GM21529 (cell line): ENCODE data around the gene TOP2B.

Experiments used
- ATAC-seq: cut with Tn5 transposase; IDR thresholded peaks from one replicate; pipeline ENCODE4 v1.9.1; 2021; ENCODE audit not compliant: unreplicated experiment

Gene TOP2B

GRCh38 chr3:25566358-25566920, 98.3 kb downstream of the TOP2B start:
- ATAC-seq = no peak

GRCh38 chr3:25565807-25566206, 98.9 kb downstream of the TOP2B start:
- ATAC-seq = no peak

GRCh38 chr3:25564075-25564474, 100.6 kb downstream of the TOP2B start:
- ATAC-seq = no peak

GRCh38 chr3:25563601-25564000, 101.1 kb downstream of the TOP2B start:
- no peak for ATAC-seq

GRCh38 chr3:25558796-25559195, 105.9 kb downstream of the TOP2B start:
- ATAC-seq = no peak

DNA sequence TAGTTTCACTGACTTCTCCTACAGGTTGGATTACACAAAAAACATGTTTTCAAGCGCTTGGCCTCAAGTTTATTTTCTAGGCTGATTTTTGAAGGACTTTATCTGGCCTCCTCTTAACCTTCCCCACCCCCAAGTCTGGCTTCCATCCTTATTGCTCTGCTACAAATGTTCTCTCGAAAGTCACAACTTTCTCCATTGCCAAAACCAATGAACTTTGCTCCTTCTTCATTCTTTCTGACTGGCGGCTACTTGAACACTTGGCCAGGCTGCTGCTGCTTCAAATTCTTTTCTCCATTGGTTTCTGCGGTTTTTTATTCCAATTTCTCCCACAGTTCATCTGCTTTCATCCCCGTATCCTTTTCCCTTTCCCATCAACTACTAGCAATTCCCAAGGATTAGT, 106.6 kb downstream of the TOP2B start:
- ATAC-seq = no peak

- ATAC-seq = no peak
Observed at GRCh38 chr3:25557694-25558093, 107.0 kb downstream of the TOP2B start.

- ATAC-seq = no peak
Observed at GRCh38 chr3:25556447-25556846, 108.3 kb downstream of the TOP2B start.

DNA sequence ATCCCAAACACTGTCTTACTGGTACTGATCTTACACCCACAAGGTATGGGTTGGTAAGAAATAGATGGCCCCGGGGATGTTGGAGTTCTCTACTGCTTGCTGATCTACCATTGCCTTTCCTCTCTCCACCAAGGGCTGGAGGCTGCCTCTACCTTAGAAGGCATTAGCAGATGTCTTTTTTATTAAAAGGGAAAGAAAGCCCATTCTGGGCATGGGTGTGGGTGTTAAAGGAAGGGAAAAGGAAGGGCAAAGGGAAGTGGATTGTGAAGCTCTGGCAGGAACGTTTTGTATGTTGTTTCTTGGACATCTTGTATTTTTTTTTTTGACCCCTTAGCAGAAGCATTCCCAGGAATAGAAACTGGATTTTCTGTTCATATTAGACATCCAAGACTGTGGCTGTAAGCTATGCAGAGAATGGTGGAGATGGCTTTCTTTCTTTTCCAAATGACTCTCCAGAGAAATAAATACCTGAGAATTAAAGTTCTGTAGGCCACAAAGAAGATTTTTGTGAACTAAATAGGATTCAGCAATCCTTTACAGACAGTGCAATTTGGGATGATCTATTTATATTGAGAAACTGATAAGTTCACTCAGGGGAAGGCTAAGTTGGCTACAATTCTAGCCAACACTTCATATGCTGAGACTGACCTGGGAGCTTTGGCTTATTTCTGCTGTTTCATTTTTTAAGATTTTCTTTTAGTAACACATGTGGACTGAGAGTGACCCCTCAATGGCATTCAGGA, 108.8 kb downstream of the TOP2B start:
- ATAC-seq = no peak

DNA sequence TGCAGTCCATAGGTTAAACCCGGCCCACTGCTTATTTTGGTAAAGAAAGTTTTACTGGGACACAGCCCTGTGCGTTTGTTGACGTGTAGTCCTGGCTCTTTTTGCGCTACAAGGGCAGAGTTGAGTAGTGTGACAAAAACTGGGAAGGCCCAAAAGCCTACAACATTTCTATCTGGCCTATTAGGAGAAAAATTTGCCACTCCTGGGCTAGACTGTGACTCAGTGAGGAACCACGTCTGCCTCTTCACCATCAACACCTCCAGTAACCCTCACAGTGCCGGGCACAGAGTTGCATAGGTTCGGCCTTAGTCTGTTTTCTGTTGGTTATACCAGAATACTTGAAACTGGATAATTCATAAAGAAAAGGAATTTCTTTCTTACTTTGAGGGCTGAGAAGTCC, 110.3 kb downstream of the TOP2B start:
- ATAC-seq = no peak

DNA sequence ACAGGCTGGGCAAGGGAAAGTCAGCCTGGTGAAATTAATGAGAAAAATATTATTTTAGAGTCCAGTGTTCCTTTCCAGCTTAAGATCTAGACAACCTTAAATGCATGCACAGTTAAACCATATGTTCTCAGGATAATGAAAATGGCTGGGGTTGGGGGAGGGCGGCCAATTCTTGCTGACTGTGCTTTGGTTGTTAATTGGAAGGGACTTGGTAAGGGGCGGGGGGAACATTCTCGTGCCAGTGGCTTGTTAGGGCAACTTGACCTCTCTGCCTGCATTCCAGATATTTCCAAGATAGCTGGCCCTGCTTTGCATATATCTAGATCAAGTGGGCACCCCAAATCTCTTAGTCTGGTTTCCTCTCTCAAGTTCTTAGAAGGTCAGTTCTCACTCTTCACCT, 112.5 kb downstream of the TOP2B start:
- ATAC-seq = no peak

GRCh38 chr3:25548836-25549235, 115.9 kb downstream of the TOP2B start:
- ATAC-seq = no peak

DNA sequence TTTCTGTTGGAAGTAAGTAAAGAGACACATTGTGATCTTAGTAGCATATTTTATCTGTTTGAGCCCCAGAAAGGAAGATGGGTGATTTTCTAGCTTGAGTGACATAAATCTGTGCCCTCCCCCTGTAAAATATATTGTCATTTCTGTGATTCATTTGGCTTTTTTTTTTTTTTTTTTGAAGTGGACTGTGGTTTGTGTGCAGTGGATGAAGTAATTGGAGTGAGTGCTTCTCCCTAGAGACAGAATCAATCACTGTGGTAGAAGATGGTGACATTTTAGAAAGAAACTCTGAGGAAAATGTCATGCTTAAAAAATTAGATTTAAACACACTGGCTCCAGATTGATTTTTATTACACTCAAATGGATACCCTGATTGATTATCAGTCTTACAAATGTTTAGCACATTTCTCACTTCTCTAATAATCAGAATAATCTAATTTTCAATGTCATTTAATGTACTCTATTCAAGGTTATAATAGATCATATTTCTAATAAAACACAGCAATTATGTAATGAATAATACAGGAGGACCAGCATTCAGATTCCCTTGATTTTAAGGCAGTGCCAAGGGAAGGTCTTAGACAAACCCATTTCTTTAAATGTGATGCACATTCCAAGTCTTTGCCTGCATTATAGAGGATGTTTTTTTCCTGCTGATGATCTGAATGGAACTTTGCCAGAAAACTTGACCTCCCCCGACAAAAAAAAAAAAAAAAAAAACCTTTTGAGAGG, 116.6 kb downstream of the TOP2B start:
- ATAC-seq = no peak
